Measurements from ENCODE around the gene CSF3R.

DNA sequence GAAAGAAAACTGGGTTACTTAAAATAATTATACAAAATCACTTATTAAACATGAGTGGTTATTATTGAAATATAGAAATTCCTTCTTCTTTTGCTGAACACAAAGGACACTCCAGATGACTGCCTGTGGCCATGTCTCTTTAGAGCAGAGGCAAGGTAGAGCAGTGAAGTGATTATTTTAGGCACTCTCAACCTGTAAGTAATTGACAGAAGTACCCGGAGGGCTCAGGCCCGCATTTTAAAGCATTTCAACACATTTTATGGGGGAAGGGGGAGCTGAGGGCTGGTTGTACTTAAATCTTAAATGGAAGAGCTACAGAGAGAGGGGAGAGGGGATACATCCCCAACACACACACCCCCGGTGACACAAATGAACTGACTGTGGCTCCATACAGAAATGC, 42.7 kb downstream of the CSF3R start:
- TF ChIP-seq JUN (IDR thresholded peaks at IDR 0.05; ENCODE audit: borderline replicate concordance, low read depth, low read length) = no peak
- TF ChIP-seq JUN (CRISPR knock-in tag; IDR thresholded peaks at IDR 0.05; ENCODE audit: borderline replicate concordance) = no peak
- TF ChIP-seq RCOR1 (IDR thresholded peaks at IDR 0.05; ENCODE audit: borderline replicate concordance in 1 of 2, low read depth in 2 of 2, low read length in 2 of 2) = no peak
- no peak for TF ChIP-seq EP300 (IDR thresholded peaks at IDR 0.05; ENCODE audit: low read length)
- TF ChIP-seq GABPB1 (CRISPR knock-in tag; IDR thresholded peaks at IDR 0.05) = no peak
- TF ChIP-seq ZNF274 (IDR thresholded peaks at IDR 0.05; ENCODE audit: borderline replicate concordance, low read depth, low read length) = no peak
- TF ChIP-seq SP1 (CRISPR knock-in tag; IDR thresholded peaks at IDR 0.05) = no peak
- TF ChIP-seq YBX1 (IDR thresholded peaks at IDR 0.05) = no peak
- TF ChIP-seq, protein P1, sequence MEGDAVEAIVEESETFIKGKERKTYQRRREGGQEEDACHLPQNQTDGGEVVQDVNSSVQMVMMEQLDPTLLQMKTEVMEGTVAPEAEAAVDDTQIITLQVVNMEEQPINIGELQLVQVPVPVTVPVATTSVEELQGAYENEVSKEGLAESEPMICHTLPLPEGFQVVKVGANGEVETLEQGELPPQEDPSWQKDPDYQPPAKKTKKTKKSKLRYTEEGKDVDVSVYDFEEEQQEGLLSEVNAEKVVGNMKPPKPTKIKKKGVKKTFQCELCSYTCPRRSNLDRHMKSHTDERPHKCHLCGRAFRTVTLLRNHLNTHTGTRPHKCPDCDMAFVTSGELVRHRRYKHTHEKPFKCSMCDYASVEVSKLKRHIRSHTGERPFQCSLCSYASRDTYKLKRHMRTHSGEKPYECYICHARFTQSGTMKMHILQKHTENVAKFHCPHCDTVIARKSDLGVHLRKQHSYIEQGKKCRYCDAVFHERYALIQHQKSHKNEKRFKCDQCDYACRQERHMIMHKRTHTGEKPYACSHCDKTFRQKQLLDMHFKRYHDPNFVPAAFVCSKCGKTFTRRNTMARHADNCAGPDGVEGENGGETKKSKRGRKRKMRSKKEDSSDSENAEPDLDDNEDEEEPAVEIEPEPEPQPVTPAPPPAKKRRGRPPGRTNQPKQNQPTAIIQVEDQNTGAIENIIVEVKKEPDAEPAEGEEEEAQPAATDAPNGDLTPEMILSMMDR (IDR thresholded peaks at IDR 0.05 in 2 of 3, conservative IDR thresholded peaks at IDR 0.05 in 1 of 3; ENCODE audit: insufficient read depth in 2 of 3, low read depth in 1 of 3, low read length in 3 of 3) = no peak
- no peak for TF ChIP-seq BHLHE40 (IDR thresholded peaks at IDR 0.05; ENCODE audit: low read length)
- TF ChIP-seq ZNF707 (CRISPR knock-in tag; conservative IDR thresholded peaks at IDR 0.05) = no peak
- TF ChIP-seq HNRNPH1 (optimal IDR thresholded peaks at IDR 0.05; ENCODE audit: low read depth, low read length) = no peak
- no peak for TF ChIP-seq NCOR1 (IDR thresholded peaks at IDR 0.05)
- TF ChIP-seq ZNF280B (CRISPR knock-in tag; IDR thresholded peaks at IDR 0.05) = no peak

Measured in K562 (cell line).